ENCODE results near the gene HEYL.

GRCh38 chr1:39687243-39687642, 47.8 kb upstream of the HEYL start:
- TF ChIP-seq CTCF (conservative IDR thresholded peaks at IDR 0.05 in 1 of 2, IDR thresholded peaks at IDR 0.05 in 1 of 2; ENCODE audit: low read depth in 1 of 2, low read length in 2 of 2) (no peak), EZH2 (IDR thresholded peaks at IDR 0.05; ENCODE audit: low read length, missing control alignments) (peak; percentile 13)

All from fibroblast of lung (primary cell).